Spleen (tissue), 11 donors: Measurements from ENCODE around the gene FMNL3. TPM values are rescaled to one million over a fixed set of nuclear protein-coding genes. Genes with fewer than 3 reads are reported as not detected.

Experiments used
- DNase-seq: peaks from one replicate; pipeline ENCODE4 v3.0.0-alpha.2; 2020
- H3K27ac ChIP-seq, 8 donors: fragments of 200-600 bp; sonication (generic) in 7 of 8; 1 replicate in 4 of 8; 2 replicates in 4 of 8; pipeline versions ENCODE4 v1.5.0 to v1.8.0; 2016 to 2021; ENCODE audit warnings: inconsistent platforms in 4 of 8, mild to moderate bottlenecking in 4 of 8, moderate library complexity in 1 of 8
- H3K27me3 ChIP-seq, 7 donors: fragments of 200-600 bp; sonication (generic) in 6 of 7; replicated peaks in 1 of 7; 1 replicate in 4 of 7; 2 replicates in 3 of 7; pipeline versions ENCODE4 v1.5.0 to v1.8.0; 2016 to 2021; ENCODE audit warnings: inconsistent platforms in 3 of 7, mild to moderate bottlenecking in 1 of 7
- H3K36me3 ChIP-seq, 6 donors: fragments of 200-600 bp; sonication (generic) in 5 of 6; 1 replicate in 4 of 6; 2 replicates in 2 of 6; pipeline versions ENCODE4 v1.5.0 to v1.8.0; 2016 to 2021; ENCODE audit warnings: inconsistent platforms in 2 of 6
- H3K4me1 ChIP-seq, 6 donors: fragments of 200-600 bp; sonication (generic) in 5 of 6; 1 replicate in 3 of 6; 2 replicates in 3 of 6; pipeline versions ENCODE4 v1.5.0 to v1.8.0; 2016 to 2021; ENCODE audit warnings: inconsistent platforms in 3 of 6
- H3K4me3 ChIP-seq, 8 donors: fragments of 200-600 bp; sonication (generic) in 7 of 8; 1 replicate in 4 of 8; 2 replicates in 4 of 8; pipeline versions ENCODE4 v1.5.0 to v1.8.0; 2016 to 2021; ENCODE audit warnings: inconsistent platforms in 4 of 8, mild to moderate bottlenecking in 4 of 8, moderate library complexity in 2 of 8
- H3K9me3 ChIP-seq, 8 donors: fragments of 200-600 bp; sonication (generic) in 7 of 8; 1 replicate in 4 of 8; 2 replicates in 4 of 8; pipeline versions ENCODE4 v1.5.0 to v1.8.0; 2016 to 2021; ENCODE audit warnings: inconsistent platforms in 4 of 8
- POLR2A ChIP-seq, 3 donors: fragments of 450-650 bp; IDR thresholded peaks; one replicate each; pipeline ENCODE4 v1.5.1; 2017; ENCODE audit warnings: antibody characterized with exemption in 3 of 3, mild to moderate bottlenecking in 1 of 3
- POLR2AphosphoS5 ChIP-seq, 3 donors: sonication (generic); formaldehyde crosslinking; IDR thresholded peaks; one replicate each; pipeline ENCODE4 v1.5.1; 2017; ENCODE audit warnings: antibody characterized with exemption in 3 of 3
- WGBS, 5 donors: extraction: QIAGEN DNeasy Blood & Tissue Kit in 3 of 5; methylation state at CpG; one replicate each; pipeline versions ENCODE4 v1.1.5 to v1.1.7; 2013 to 2018; 5-methylcytosine and 5-hydroxymethylcytosine counted together
- intact Hi-C: fragments of 100-400 bp; cut with DNase I; formaldehyde crosslinking; loops from one replicate; pipeline ENCODE4 v1.15.0; 2023; ENCODE audit warnings: low total_unique reads
- polyA plus RNA-seq, 3 donors: library from polyadenylated mRNA; stranded (reverse); fragments of 200-250 nt; gene quantifications; one replicate each; pipeline ENCODE4 v1.2.1, GENCODE V29; 2013
- total RNA-seq, 7 donors: library from RNA; depleted of rRNA in 3 of 7; stranded (reverse); fragments of >200 nt in 3 of 7; fragmentation: NEBNext Ultra II Directional in 4 of 7; extraction: Animal tissue kit (Norgen Biotek cat#: 25700) in 4 of 7; gene quantifications; one replicate each; pipeline versions ENCODE4 v1.1.0 to v1.2.1, GENCODE V29; 2016 to 2021
- TF ChIP-seq, protein P1 (sequence below), 11 experiments: fragments of 200-600 bp in 7 of 11; fragments of 450-650 bp in 4 of 11; sonication (generic) in 4 of 11; IDR thresholded peaks in 8 of 11; conservative IDR thresholded peaks in 3 of 11; 1 replicate in 7 of 11; 2 replicates in 4 of 11; pipeline versions ENCODE4 v1.4.0 to v1.8.0; 2016 to 2021; ENCODE audit warnings: antibody characterized with exemption in 11 of 11, inconsistent platforms in 4 of 11, mild to moderate bottlenecking in 1 of 11
- donor health status: healthy with polysubstance abuse.
- donor health status: DM: no; HTN: no; CAD: no; lungs with moderate emphysema.
- donor health status: DM: no; HTN: no; CAD: no.
- donor health status: Bipolar disorder and iron deficiency.
- donor health status: healthy.
- donor health status: DM: no; HTN: no; CAD: no.
- donor health status: DM: yes; HTN: yes; CAD: no.

Gene FMNL3
- total and polyA plus RNA-seq, 10 donors: 8.6 to 46.9 (median 27.3) TPM

DNA sequence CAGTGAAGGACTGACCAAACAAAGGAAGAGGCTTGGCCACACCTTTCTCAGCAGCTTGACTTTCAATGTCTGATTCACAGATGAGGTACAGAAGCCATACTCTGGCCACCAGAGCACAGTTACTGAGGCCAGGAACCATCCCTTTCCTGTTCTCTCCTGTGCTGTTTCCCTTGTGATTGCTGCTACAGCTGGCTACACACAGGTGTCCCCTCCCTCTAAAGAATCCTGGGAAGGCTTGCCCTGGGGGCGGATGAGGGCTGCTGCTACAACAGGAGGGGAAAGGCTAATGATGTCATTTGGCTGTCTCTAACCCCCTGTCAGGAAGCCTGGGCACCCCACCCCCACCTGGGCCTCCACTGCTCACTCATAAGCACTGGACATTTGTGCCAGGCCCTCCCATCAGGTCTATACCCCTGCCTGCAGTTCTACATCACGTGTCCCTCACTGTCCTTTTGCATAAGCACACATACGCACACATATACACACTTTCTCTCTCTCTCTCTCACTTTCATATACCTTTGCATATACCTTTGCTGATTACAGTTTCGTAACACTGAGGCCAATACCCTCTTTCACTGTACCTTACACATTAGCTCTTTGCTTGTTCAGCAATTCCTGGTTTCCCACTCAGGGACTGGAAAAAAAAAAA, 42.5 kb downstream of the FMNL3 start:
- DNase-seq: peak; percentile 57
- Histone ChIP-seq H3K4me1 (peaks cover 42 to 100% (median 85%) of the 10 kb centered on the region in 6 donors), H3K4me3 (no peak overlapping the region), H3K27ac (peak overlapping the region in 7 of 8 donors; percentile 78 to 87 (median 82)), H3K27me3 (no peaks in the 10 kb centered on the region), H3K9me3 (no peaks in the 10 kb centered on the region), H3K36me3 (peaks cover 0 to 21% (median 0%) of the 10 kb centered on the region in 6 donors)
- 68 to 76% (median 72%) methylated on average over 4 of the region's 4 CpGs for WGBS, 5 donors
- no peak for TF ChIP-seq POLR2A (IDR thresholded peaks at IDR 0.05)
- no peak for TF ChIP-seq POLR2AphosphoS5 (IDR thresholded peaks at IDR 0.05)
- TF ChIP-seq, protein P1, sequence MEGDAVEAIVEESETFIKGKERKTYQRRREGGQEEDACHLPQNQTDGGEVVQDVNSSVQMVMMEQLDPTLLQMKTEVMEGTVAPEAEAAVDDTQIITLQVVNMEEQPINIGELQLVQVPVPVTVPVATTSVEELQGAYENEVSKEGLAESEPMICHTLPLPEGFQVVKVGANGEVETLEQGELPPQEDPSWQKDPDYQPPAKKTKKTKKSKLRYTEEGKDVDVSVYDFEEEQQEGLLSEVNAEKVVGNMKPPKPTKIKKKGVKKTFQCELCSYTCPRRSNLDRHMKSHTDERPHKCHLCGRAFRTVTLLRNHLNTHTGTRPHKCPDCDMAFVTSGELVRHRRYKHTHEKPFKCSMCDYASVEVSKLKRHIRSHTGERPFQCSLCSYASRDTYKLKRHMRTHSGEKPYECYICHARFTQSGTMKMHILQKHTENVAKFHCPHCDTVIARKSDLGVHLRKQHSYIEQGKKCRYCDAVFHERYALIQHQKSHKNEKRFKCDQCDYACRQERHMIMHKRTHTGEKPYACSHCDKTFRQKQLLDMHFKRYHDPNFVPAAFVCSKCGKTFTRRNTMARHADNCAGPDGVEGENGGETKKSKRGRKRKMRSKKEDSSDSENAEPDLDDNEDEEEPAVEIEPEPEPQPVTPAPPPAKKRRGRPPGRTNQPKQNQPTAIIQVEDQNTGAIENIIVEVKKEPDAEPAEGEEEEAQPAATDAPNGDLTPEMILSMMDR (IDR thresholded peaks at IDR 0.05 in 8 of 11, conservative IDR thresholded peaks at IDR 0.05 in 3 of 11): no peak
- intact Hi-C loops: no loop called here

DNA sequence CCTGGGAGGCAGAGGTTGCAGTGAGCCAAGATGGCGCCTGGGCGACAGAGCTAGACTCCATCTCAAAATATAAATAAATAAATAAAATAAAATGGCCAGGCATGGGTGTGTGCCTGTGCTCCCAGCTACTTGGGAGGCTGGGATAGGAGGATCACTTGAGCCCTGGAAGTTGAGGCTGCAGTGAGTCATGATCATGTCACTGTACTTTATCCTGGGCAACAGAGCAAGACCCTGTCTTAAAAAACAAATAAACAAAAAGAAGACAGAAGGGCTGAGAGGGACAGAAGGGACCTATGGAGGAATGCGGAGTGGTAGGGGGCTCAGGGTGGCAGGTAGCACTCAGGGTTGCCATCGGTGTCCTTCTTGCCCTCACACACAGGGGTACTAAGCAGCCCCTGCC, 43.0 kb downstream of the FMNL3 start:
- H3K9me3 ChIP-seq: no peaks in the 10 kb centered on the region
- peaks cover 36 to 100% (median 80%) of the 10 kb centered on the region in 6 donors for H3K4me1 ChIP-seq
- no peak overlapping the region for H3K4me3 ChIP-seq
- no peaks in the 10 kb centered on the region for H3K27me3 ChIP-seq
- TF ChIP-seq POLR2A (IDR thresholded peaks at IDR 0.05): no peak
- no peak for TF ChIP-seq POLR2AphosphoS5 (IDR thresholded peaks at IDR 0.05)
- TF ChIP-seq, protein P1 (IDR thresholded peaks at IDR 0.05 in 8 of 11, conservative IDR thresholded peaks at IDR 0.05 in 3 of 11): no peak
- WGBS, 5 donors: 94 to 97% (median 96%) methylated on average over 4 of the region's 4 CpGs
- intact Hi-C loops: no loop called here
- DNase-seq: peak; percentile 35
- H3K36me3 ChIP-seq: peaks cover 0 to 26% (median 0%) of the 10 kb centered on the region in 6 donors
- H3K27ac ChIP-seq: peak overlapping the region; percentile 59 to 87 (median 82)

DNA sequence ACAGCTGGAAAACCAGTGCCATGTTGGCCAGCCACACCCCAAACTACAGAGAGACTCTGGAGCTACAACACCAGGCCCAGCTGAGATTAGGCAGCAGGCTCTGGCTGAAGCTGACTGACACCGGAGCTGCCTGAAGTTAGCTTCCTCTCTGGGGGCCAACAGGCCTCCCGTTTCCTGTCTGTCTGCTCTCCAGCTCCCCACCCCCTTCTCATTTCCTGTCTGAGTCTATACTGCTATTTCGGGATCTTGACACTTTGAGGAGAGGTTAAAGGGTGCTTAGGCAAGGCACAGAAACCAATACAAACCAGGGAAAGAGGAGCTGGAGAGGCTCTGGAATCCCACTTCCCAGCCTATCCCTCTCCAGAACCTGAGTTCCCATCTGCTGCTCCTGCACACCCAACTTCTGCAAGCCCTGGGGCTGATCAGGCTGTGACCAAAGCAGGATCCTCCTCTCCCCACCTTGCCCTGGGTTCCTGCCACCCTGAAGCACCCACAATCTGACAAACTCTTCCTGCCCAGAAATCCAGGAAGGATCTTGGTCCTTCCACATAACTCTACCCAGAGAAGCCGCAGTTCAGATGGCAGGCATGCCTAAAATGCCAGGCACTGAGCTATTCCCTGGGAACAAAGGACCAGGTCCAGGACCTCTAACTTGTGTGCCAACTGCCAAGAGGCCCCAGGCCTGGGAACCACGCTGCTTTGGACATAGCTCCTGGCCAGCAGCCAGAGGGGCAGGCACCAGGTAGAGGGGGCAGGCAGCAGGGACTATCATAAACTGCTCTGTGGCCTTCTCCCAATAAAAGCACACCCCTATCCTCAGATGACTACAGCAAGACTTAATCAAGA, 44.0 kb downstream of the FMNL3 start:
- 1 to 6% (median 4%) methylated on average over 5 of the region's 5 CpGs for WGBS, 5 donors
- Histone ChIP-seq H3K4me3 (peak overlapping the region in 4 of 8 donors; percentile 8 to 49 (median 16)), H3K4me1 (peaks cover 35 to 100% (median 75%) of the 10 kb centered on the region in 6 donors), H3K27ac (peak overlapping the region; percentile 59 to 87 (median 82)), H3K9me3 (no peaks in the 10 kb centered on the region), H3K27me3 (no peaks in the 10 kb centered on the region), H3K36me3 (peaks cover 0 to 36% (median 0%) of the 10 kb centered on the region in 6 donors)
- TF ChIP-seq POLR2A (IDR thresholded peaks at IDR 0.05) (no peak), POLR2AphosphoS5 (IDR thresholded peaks at IDR 0.05) (peak; percentile 28 to 88 (median 81))
- intact Hi-C loops: no loop called here
- DNase-seq: peak; percentile 92

DNA sequence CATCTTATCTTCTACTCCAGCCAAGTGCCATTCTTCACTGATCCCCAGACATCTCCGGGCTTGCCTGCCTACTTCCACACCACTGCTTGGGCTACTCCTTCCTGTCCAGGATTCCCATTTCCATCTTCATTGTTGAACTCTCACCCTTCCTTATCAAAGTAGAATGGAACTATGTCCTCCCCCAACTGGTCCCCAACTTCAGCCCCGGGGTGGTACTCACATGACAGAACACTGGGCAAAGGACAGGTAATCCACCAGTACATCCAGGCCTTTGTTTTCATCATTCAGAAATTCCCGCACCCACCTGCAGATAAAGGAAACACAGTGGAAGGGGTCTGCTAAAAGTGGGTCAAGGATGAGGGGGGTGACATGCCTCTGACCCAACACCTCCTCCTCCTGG, 45.5 kb downstream of the FMNL3 start:
- Histone ChIP-seq H3K4me3 (no peak overlapping the region), H3K36me3 (peaks cover 0 to 50% (median 6%) of the 10 kb centered on the region in 6 donors), H3K27me3 (no peaks in the 10 kb centered on the region), H3K27ac (peak overlapping the region in 6 of 8 donors; percentile 17 to 87 (median 81)), H3K9me3 (no peaks in the 10 kb centered on the region), H3K4me1 (peaks cover 35 to 90% (median 69%) of the 10 kb centered on the region in 6 donors)
- peak; percentile 31 for DNase-seq
- intact Hi-C loops: no loop called here
- no peak for TF ChIP-seq POLR2A (IDR thresholded peaks at IDR 0.05)
- 89 to 92% (median 92%) methylated on average over 3 of the region's 3 CpGs for WGBS, 5 donors

DNA sequence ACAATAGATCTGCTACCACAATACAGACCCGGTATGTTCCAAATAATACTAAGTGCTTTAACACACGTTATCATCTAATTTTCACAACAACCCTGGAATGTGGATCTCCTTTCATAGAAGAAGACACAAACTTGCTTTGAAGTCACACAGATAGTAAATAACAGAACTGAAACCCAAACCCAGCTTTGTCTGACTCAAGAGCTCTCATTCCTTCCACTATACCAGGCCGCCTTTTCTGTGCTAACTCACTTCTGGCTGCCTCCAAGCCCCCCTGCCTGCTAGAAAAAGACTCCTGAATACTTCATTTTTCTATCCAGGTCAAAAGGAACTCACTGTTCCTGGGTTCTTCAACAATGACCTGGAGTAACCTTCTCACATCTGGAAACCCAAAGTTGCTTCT, 46.0 kb downstream of the FMNL3 start:
- Histone ChIP-seq H3K36me3 (peaks cover 0 to 56% (median 9%) of the 10 kb centered on the region in 6 donors), H3K9me3 (no peaks in the 10 kb centered on the region), H3K27me3 (no peaks in the 10 kb centered on the region), H3K27ac (peak overlapping the region in 4 of 8 donors; percentile 78 to 87 (median 84)), H3K4me1 (peaks cover 37 to 90% (median 67%) of the 10 kb centered on the region in 6 donors), H3K4me3 (no peak overlapping the region)
- TF ChIP-seq, protein P1 (IDR thresholded peaks at IDR 0.05 in 8 of 11, conservative IDR thresholded peaks at IDR 0.05 in 3 of 11): no peak
- TF ChIP-seq POLR2A (IDR thresholded peaks at IDR 0.05): no peak
- TF ChIP-seq POLR2AphosphoS5 (IDR thresholded peaks at IDR 0.05): no peak
- 64 to 76% (median 71%) methylated on average over 3 of the region's 3 CpGs for WGBS, 5 donors
- DNase-seq: no peak
- intact Hi-C loops: no loop called here
